Aorta (tissue), 5 donors: ENCODE measurements around the gene DOCK9. TPM values are rescaled to one million over a fixed set of nuclear protein-coding genes. Genes with fewer than 3 reads are reported as not detected.

ENCODE experiments used
- ATAC-seq: fragments of 200-7000 bp; cut with Tn5 transposase; one replicate; pipeline ENCODE4 v1.9.1; 2022; ENCODE audit warnings: moderate library complexity; ENCODE audit not compliant: low FRiP score
- DNase-seq, 2 donors: peaks; one replicate each; pipeline ENCODE4 v3.0.0-alpha.2; 2020
- H3K27ac ChIP-seq, 2 donors: one replicate each; pipeline ENCODE4 v1.5.1; 2013; ENCODE audit warnings: low read length in 2 of 2, mild to moderate bottlenecking in 2 of 2, moderate library complexity in 2 of 2, control low read depth in 1 of 2, inconsistent platforms in 1 of 2, low read depth in 1 of 2
- H3K27me3 ChIP-seq, 2 donors: one replicate each; pipeline ENCODE4 v1.6.1; 2013; ENCODE audit warnings: control low read depth in 1 of 2, low read length in 1 of 2, mild to moderate bottlenecking in 1 of 2, moderate library complexity in 1 of 2; ENCODE audit not compliant: insufficient read depth in 2 of 2, control insufficient read depth in 1 of 2
- H3K36me3 ChIP-seq, 2 donors: one replicate each; pipeline ENCODE4 v1.6.1; 2013; ENCODE audit warnings: control low read depth in 1 of 2, low read length in 1 of 2, mild to moderate bottlenecking in 1 of 2; ENCODE audit not compliant: insufficient read depth in 2 of 2, control insufficient read depth in 1 of 2
- H3K4me1 ChIP-seq, 2 donors: one replicate each; pipeline ENCODE4 v1.6.1; 2013; ENCODE audit warnings: low read length in 2 of 2, control low read depth in 1 of 2, mild to moderate bottlenecking in 1 of 2, moderate library complexity in 1 of 2; ENCODE audit not compliant: insufficient read depth in 2 of 2, control insufficient read depth in 1 of 2
- H3K4me3 ChIP-seq, 2 donors: one replicate each; pipeline ENCODE4 v1.5.1; 2013; ENCODE audit warnings: low read length in 2 of 2, control low read depth in 1 of 2, mild to moderate bottlenecking in 1 of 2
- H3K9me3 ChIP-seq: one replicate; pipeline ENCODE4 v1.6.1; 2013; ENCODE audit warnings: mild to moderate bottlenecking, low read length; ENCODE audit not compliant: control insufficient read depth
- WGBS, 2 donors: extraction: QIAGEN DNeasy Blood & Tissue Kit; methylation state at CpG; one replicate each; pipeline ENCODE4 v1.1.7; 2013; 5-methylcytosine and 5-hydroxymethylcytosine counted together
- intact Hi-C, 2 donors: fragments of 100-400 bp; cut with DNase I; formaldehyde crosslinking; loops; one replicate each; pipeline versions ENCODE4 v1.14.2 to v1.15.0; 2022
- polyA plus RNA-seq, 2 donors: library from polyadenylated mRNA; stranded (reverse); fragments of 200-250 nt; gene quantifications; one replicate each; pipeline ENCODE4 v1.2.3, GENCODE V29; 2013
- total RNA-seq, 2 donors: library from RNA; stranded (reverse); fragmentation: NEBNext Ultra II Directional; extraction: Animal tissue kit (Norgen Biotek cat#: 25700); gene quantifications; one replicate each; pipeline ENCODE4 v1.2.1, GENCODE V29; 2021
- donor health status: healthy with polysubstance abuse.
- donor health status: Bipolar disorder and iron deficiency.
- donor health status: DM: no; HTN: no; CAD: no.
- donor health status: DM: no; HTN: no; CAD: no.
- donor health status: DM: yes; HTN: yes; CAD: no.

Gene DOCK9
- total and polyA plus RNA-seq, 4 donors, result 9.1 to 107 (median 43.8) TPM

DNA sequence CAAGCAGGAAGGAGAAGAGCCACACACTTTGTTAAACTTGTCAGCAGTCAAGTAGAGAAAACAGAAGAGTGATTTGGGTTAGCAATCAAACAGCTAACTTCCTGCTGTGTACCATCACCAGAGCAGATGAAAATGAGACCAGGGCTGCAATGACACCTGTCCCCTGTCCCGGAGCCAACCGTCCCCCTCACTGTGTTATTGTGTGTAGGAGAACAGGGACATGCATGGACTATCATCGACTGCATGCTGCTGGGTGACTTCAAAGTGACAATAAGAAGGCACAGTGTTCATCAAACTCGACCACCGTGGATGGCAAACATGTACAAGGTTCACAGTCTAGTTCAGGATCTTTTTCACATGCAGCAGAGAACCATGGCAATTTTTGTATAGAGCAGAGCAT is 131.3 kb downstream of the DOCK9 start:
- intact Hi-C loops, result loop anchor here (10.0 kb wide), 2 partner anchors 372 to 992 kb away; no protein-coding TSS in a partner anchor
- no peaks in the 10 kb centered on the region for H3K27me3 ChIP-seq
- no peak for DNase-seq
- no peak overlapping the region for H3K27ac ChIP-seq
- peaks cover 2 to 3% of the 10 kb centered on the region in 2 donors for H3K36me3 ChIP-seq
- no peak for ATAC-seq
- 91% methylated on average over 5 of the region's 5 CpGs for WGBS, 2 donors
- H3K4me3 ChIP-seq, result no peak overlapping the region
- H3K4me1 ChIP-seq, result no peaks in the 10 kb centered on the region
- no peaks in the 10 kb centered on the region for H3K9me3 ChIP-seq

DNA sequence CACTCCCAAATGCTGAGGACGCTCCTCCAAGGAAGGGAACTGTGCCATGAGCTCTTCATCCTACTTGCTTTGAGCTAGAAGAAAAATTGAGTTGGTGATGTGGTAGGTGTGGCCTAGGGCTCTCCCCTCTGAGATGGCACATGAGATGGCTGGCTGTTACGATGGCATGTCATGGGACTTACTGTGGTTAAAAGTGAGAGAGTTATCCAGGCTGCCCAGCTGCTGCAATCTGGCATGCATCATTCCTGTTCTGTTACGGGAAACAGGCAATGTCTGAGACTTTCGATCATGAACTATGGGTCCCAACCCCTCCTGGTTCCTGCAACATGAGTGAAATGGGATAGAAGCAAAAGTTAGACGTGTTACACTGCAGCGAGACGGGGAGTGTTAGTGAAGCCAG is 132.1 kb downstream of the DOCK9 start:
- H3K27ac ChIP-seq, result no peak overlapping the region
- intact Hi-C loops, result loop anchor here (10.0 kb wide), 2 partner anchors 371 to 991 kb away; no protein-coding TSS in a partner anchor
- ATAC-seq (no peak), DNase-seq (no peak)
- no peaks in the 10 kb centered on the region for H3K27me3 ChIP-seq
- peaks cover 2 to 3% of the 10 kb centered on the region in 2 donors for H3K36me3 ChIP-seq
- no peaks in the 10 kb centered on the region for H3K4me1 ChIP-seq
- 87 to 90% methylated on average over 7 of the region's 7 CpGs for WGBS, 2 donors
- H3K9me3 ChIP-seq, result no peaks in the 10 kb centered on the region
- no peak overlapping the region for H3K4me3 ChIP-seq

DNA sequence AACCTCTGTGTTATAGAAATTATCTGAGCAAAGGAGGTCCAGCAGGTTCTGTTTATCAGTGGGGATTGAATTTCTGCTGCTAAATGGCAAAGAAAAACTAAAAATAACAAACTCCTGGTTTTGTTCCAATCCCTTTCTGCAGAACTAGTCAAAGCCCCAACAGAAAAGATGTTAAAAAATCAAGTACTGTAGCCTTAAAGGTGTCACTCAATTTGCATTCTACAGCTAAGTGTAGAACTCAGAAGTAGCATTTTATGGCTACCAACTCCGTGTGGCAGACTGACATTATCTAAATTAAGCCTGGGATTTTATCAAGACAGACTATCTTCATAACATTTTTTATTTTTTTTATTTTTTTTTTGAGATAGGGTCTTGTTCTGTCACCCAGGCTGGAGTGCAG is 133.8 kb downstream of the DOCK9 start:
- no peaks in the 10 kb centered on the region for H3K4me1 ChIP-seq
- DNase-seq (no peak), ATAC-seq (no peak)
- intact Hi-C loops, result loop anchor here (5.0 to 10.0 kb wide), 4 partner anchors 172 to 989 kb away; no protein-coding TSS in a partner anchor
- peaks cover 2 to 3% of the 10 kb centered on the region in 2 donors for H3K36me3 ChIP-seq
- H3K9me3 ChIP-seq, result no peaks in the 10 kb centered on the region
- H3K4me3 ChIP-seq, result no peak overlapping the region
- WGBS, 2 donors, result 88 to 93% methylated on average over 1 of the region's 1 CpG
- H3K27me3 ChIP-seq, result no peaks in the 10 kb centered on the region
- H3K27ac ChIP-seq, result no peak overlapping the region

DNA sequence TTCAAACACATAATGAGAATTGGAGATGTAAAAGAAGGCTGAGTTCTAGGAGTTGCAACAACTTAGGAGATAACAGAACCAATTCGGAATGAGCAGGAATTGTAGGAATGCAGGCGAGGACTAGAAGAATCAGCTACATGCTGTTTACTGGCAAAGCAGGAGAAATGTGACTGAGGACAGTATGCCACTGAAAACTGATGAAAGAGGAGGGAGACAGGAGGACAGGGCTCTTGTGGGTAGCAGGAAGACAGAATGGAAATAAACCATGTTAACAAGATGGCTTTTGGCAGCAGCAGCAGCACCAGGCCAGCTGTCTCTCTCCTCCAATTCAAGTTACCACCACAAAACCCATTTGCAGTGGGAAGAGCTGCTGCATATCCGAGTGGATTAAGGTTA is 134.4 kb downstream of the DOCK9 start:
- H3K27me3 ChIP-seq, result no peaks in the 10 kb centered on the region
- no peak overlapping the region for H3K4me3 ChIP-seq
- intact Hi-C loops, result loop anchor here (5.0 to 10.0 kb wide), 4 partner anchors 171 to 989 kb away; no protein-coding TSS in a partner anchor
- H3K27ac ChIP-seq, result no peak overlapping the region
- no peaks in the 10 kb centered on the region for H3K4me1 ChIP-seq
- WGBS, 2 donors, result 62 to 67% methylated on average over 3 of the region's 3 CpGs
- ATAC-seq (no peak), DNase-seq (no peak)
- H3K36me3 ChIP-seq, result peaks cover 2 to 3% of the 10 kb centered on the region in 2 donors
- no peaks in the 10 kb centered on the region for H3K9me3 ChIP-seq

DNA sequence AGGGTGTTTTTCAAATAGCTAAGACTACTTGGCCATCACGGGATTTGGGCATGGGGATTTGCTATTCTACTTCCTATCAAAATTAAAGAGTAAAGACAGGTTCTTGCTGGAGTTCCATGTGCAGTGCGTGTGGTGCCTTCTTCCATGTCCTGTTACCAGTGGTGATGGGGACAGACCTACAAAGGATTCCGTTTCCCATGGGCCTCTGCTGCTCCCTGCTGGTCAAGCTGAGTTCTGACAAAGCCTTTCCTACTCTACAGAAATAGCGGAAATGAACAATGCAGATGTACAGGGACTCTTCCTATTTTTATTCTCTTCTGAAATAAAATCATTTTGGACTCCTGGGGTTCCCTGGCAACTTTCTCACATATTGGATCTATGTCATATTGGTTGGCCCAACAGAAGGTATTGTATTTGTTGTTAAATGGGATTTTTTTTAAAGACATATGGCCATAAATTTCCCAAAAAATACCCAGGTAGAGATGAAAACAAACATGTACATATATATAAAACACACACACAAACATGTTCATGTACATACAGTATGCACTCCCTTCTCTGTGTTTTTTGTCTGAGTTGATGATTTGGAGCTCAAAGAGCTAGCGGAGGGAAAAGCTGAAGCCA is 134.9 kb downstream of the DOCK9 start:
- intact Hi-C loops, result loop anchor here (5.0 to 10.0 kb wide), 4 partner anchors 171 to 988 kb away; no protein-coding TSS in a partner anchor
- Histone ChIP-seq H3K27ac (no peak overlapping the region), H3K4me3 (no peak overlapping the region), H3K9me3 (no peaks in the 10 kb centered on the region), H3K27me3 (no peaks in the 10 kb centered on the region), H3K36me3 (peaks cover 2 to 3% of the 10 kb centered on the region in 2 donors), H3K4me1 (no peaks in the 10 kb centered on the region)
- 31% methylated on average over 5 of the region's 5 CpGs for WGBS, 2 donors
- DNase-seq (peak; percentile 80 to 85), ATAC-seq (peak; percentile 84)

DNA sequence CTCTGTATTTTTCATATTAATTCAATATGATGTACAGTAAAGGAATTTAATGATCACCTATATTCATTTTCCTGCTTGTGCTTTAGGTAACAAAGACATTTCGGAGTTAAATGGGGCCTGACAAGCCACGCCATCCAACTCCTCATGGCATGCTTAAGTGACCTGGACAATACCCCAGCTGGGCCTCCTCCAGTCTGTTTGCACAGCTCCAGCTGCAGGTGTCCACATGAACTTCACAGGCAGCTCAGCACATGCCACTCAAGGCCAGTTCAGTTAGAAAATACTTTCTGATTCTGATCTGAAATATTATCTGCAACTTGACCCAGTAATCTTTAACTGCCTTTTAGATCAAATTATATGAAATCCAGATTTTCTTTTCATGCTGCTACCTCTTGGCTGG is 135.8 kb downstream of the DOCK9 start:
- Histone ChIP-seq H3K27me3 (no peaks in the 10 kb centered on the region), H3K4me1 (no peaks in the 10 kb centered on the region), H3K4me3 (no peak overlapping the region), H3K36me3 (peaks cover 2 to 3% of the 10 kb centered on the region in 2 donors), H3K9me3 (no peaks in the 10 kb centered on the region), H3K27ac (no peak overlapping the region)
- intact Hi-C loops, result loop anchor here (5.0 to 10.0 kb wide), 4 partner anchors 170 to 987 kb away; no protein-coding TSS in a partner anchor
- WGBS, 2 donors, result 85 to 92% methylated on average over 2 of the region's 2 CpGs
- DNase-seq (no peak), ATAC-seq (no peak)

DNA sequence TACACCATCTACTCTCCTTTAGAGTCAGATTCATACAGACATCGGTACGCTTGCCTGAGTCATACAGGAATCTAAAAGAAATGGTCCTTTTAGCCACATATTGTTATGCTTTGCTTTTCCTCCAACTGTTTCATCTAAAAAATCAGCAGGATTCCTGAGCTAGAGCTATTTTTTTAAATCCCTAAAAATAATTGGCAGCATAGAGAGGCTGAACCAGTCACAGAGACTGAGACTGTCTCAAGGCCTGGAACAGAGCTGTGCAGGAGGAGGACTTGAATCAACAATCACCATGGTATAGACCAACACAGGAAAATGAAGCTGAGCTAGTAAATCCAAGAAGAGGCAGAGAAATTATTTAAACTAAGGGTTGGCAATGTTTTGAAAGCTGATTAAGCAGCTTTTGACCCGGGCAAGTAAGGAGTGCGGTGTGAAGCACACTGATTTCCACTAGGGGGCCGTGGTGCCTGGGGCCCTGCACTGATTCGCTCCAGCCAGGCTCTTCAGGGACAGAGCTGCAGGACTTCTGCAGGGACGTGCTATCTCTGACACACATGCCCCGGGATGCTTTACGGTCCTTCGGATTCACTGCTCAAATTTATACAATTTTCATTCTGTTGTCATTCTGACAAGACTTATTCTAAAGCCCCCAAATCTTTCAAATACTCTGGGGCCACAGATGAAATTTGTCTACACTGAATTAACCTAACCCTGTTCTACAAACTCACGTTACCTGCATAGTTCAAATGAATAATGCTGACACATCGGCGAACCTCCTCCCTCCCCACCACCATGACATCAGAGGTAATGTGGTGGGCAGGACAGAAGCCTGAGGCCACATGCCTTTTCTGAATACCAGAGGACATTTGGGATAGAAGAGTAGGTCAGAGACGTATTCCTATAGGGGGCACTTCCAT is 137.8 kb downstream of the DOCK9 start:
- 37 to 38% methylated on average over 14 of the region's 14 CpGs for WGBS, 2 donors
- Histone ChIP-seq H3K36me3 (peaks cover 0 to 2% of the 10 kb centered on the region in 2 donors), H3K27ac (no peak overlapping the region), H3K9me3 (no peaks in the 10 kb centered on the region), H3K4me3 (no peak overlapping the region), H3K27me3 (no peaks in the 10 kb centered on the region), H3K4me1 (no peaks in the 10 kb centered on the region)
- intact Hi-C loops, result loop anchor here (5.0 to 10.0 kb wide), 5 partner anchors 168 to 985 kb away; no protein-coding TSS in a partner anchor
- DNase-seq (peak; percentile 66 to 80), ATAC-seq (peak; percentile 87)

DNA sequence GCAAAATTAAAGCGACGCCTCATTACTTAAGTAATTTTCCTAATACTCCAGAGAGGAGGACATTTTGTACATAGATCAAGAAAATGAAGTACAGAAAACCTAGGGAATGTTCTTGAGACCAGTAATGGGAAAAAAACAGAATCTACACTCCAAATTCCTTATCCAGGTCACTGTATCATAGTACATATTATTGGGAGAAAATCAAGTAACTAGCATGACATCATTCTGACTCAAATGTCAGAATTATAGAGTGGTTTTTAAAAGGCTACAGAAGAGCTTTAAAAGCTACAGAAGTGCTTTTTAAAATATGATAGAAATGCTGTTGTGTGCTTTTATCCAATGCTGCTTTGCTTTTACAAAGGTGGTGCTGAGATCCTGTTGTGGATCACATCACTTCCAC is 139.1 kb downstream of the DOCK9 start:
- Histone ChIP-seq H3K27ac (no peak overlapping the region), H3K4me3 (no peak overlapping the region), H3K36me3 (no peaks in the 10 kb centered on the region), H3K9me3 (no peaks in the 10 kb centered on the region), H3K4me1 (no peaks in the 10 kb centered on the region), H3K27me3 (no peaks in the 10 kb centered on the region)
- intact Hi-C loops, result loop anchor here in 1 of 2 donors (10.0 kb wide), 1 partner anchor 196 kb away; no protein-coding TSS in a partner anchor
- ATAC-seq, result no peak
- no peak for DNase-seq
- 98 to 99% methylated on average over 2 of the region's 2 CpGs for WGBS, 2 donors
